Neural progenitor cell (in vitro differentiated cells): ENCODE data around the gene NAGS. TPM values are rescaled to one million over a fixed set of nuclear protein-coding genes. Genes with fewer than 3 reads are reported as not detected.
"Not testable (repeated sequence)": the region's sequence is repeated elsewhere in the genome, so short reads cannot be mapped to it uniquely, and the experiment has no call there.

ENCODE experiments used
- DNase-seq: peaks from one replicate; pipeline ENCODE4 v3.0.0-alpha.2; 2016; ENCODE audit warnings: low spot score
- H2AFZ ChIP-seq: fragments of 200-600 bp; sonication (generic); replicated peaks from 2 replicates; pipeline ENCODE4 v1.6.1; 2016; ENCODE audit warnings: antibody characterized with exemption
- H3F3A ChIP-seq: fragments of 200-600 bp; sonication (generic); 2 replicates; pipeline ENCODE4 v1.6.1; 2016; ENCODE audit warnings: antibody characterized with exemption, low read depth
- H3K27ac ChIP-seq: fragments of 200-600 bp; sonication (generic); 2 replicates; pipeline ENCODE4 v1.5.1; 2016; ENCODE audit warnings: mild to moderate bottlenecking
- H3K27me3 ChIP-seq: fragments of 200-600 bp; sonication (generic); 2 replicates; pipeline ENCODE4 v1.6.1; 2016; ENCODE audit warnings: mild to moderate bottlenecking, moderate library complexity
- H3K36me3 ChIP-seq: fragments of 200-600 bp; sonication (generic); 2 replicates; pipeline ENCODE4 v1.5.1; 2016
- H3K4me1 ChIP-seq: fragments of 200-600 bp; sonication (generic); 2 replicates; pipeline ENCODE4 v1.6.1; 2016; ENCODE audit warnings: mixed run types
- H3K4me2 ChIP-seq: fragments of 200-600 bp; sonication (generic); 2 replicates; pipeline ENCODE4 v1.6.1; 2016
- H3K4me3 ChIP-seq: fragments of 200-600 bp; sonication (generic); 2 replicates; pipeline ENCODE4 v1.5.1; 2016
- H3K79me2 ChIP-seq: fragments of 200-600 bp; sonication (generic); 2 replicates; pipeline ENCODE4 v1.6.1; 2016; ENCODE audit warnings: low read depth
- H3K9ac ChIP-seq: fragments of 200-600 bp; sonication (generic); 2 replicates; pipeline ENCODE4 v1.6.1; 2016
- H3K9me3 ChIP-seq: fragments of 200-600 bp; sonication (generic); 2 replicates; pipeline ENCODE4 v1.5.1; 2016; ENCODE audit warnings: low read depth
- H4K20me1 ChIP-seq: fragments of 200-600 bp; sonication (generic); 2 replicates; pipeline ENCODE4 v1.6.1; 2016; ENCODE audit warnings: low read depth
- H3K27ac Mint-ChIP-seq: 3 replicates; pipeline ENCODE4 v1.8.0; 2021; ENCODE audit warnings: mixed read lengths
- H3K27me3 Mint-ChIP-seq: 2 replicates; pipeline ENCODE4 v1.8.0; 2022; ENCODE audit warnings: low read depth, mild to moderate bottlenecking, inconsistent platforms, moderate library complexity, mixed read lengths; ENCODE audit not compliant: insufficient read depth
- H3K36me3 Mint-ChIP-seq: 3 replicates; pipeline ENCODE4 v1.8.0; 2021; ENCODE audit warnings: mixed read lengths
- H3K4me1 Mint-ChIP-seq: 3 replicates; pipeline ENCODE4 v1.8.0; 2021; ENCODE audit warnings: mixed read lengths
- H3K4me3 Mint-ChIP-seq: 3 replicates; pipeline ENCODE4 v1.8.0; 2021; ENCODE audit warnings: mild to moderate bottlenecking, moderate library complexity, mixed read lengths
- H3K9me3 Mint-ChIP-seq: 3 replicates; pipeline ENCODE4 v1.8.0; 2020; ENCODE audit warnings: mixed read lengths
- CTCF ChIP-seq: fragments of 200-600 bp; sonication (generic); IDR thresholded peaks from 2 replicates; pipeline ENCODE4 v1.5.1; 2017; ENCODE audit warnings: antibody characterized with exemption, mild to moderate bottlenecking
- EZH2 ChIP-seq: fragments of 200-600 bp; sonication (generic); IDR thresholded peaks from 2 replicates; pipeline ENCODE4 v1.6.1; 2017; ENCODE audit warnings: antibody characterized with exemption, mild to moderate bottlenecking, moderate library complexity
- EZH2phosphoT487 ChIP-seq: fragments of 200-600 bp; sonication (generic); IDR thresholded peaks from 2 replicates; pipeline ENCODE4 v1.6.1; 2017; ENCODE audit warnings: antibody characterized with exemption
- total RNA-seq: library from RNA; depleted of rRNA; stranded (reverse); fragments of >200 nt; gene quantifications from 2 replicates; pipeline ENCODE4 v1.2.3, GENCODE V29; 2015; ENCODE audit warnings: low replicate concordance

The NAGS gene
- 1.8 and 2.2 TPM in 2 replicates for total RNA-seq

- H3K4me1 Mint-ChIP-seq: peaks cover 19% of the 10 kb centered on the region
- peaks cover 28% of the 10 kb centered on the region for H3F3A ChIP-seq
- DNase-seq: peak; percentile 63
- no peaks in the 10 kb centered on the region for H3K9me3 ChIP-seq
- H2AFZ ChIP-seq: no peak within 1 kb of the TSS
- peaks cover 50% of the 10 kb centered on the region for H3K27me3 ChIP-seq
- H3K9me3 Mint-ChIP-seq: no peaks in the 10 kb centered on the region
- H3K9ac ChIP-seq: no peak within 1 kb of the TSS
- TF ChIP-seq CTCF: no peak
- peak; percentile 53 for TF ChIP-seq EZH2phosphoT487
- TF ChIP-seq EZH2: no peak
- H3K79me2 ChIP-seq: no peaks in the 10 kb centered on the region
- H3K36me3 Mint-ChIP-seq: no peaks in the 10 kb centered on the region
- H4K20me1 ChIP-seq: peaks cover 23% of the 10 kb centered on the region
- H3K27ac Mint-ChIP-seq: no peak within 1 kb of the TSS
- H3K27ac ChIP-seq: no peak within 1 kb of the TSS
- peak within 1 kb of the TSS; percentile 84 for H3K4me2 ChIP-seq
- peak within 1 kb of the TSS; percentile 71 for H3K4me3 ChIP-seq
- peaks cover 19% of the 10 kb centered on the region for H3K4me1 ChIP-seq
- H3K4me3 Mint-ChIP-seq: peak within 1 kb of the TSS; percentile 77
- H3K36me3 ChIP-seq: no peaks in the 10 kb centered on the region
- H3K27me3 Mint-ChIP-seq: peaks cover 37% of the 10 kb centered on the region
These were observed at the start of gene NAGS for GRCh38 chr17:44004077-44004760. NAGS (plus strand) TSS chr17:44004622; CDS start chr17:44004664, 42 bp downstream.

- no peaks in the 10 kb centered on the region for H3K79me2 ChIP-seq
- no peak overlapping the region for H3K27ac Mint-ChIP-seq
- no peak overlapping the region for H3K27ac ChIP-seq
- no peaks in the 10 kb centered on the region for H3K4me1 ChIP-seq
- H3K36me3 Mint-ChIP-seq: no peaks in the 10 kb centered on the region
- peaks cover 43% of the 10 kb centered on the region for H3K27me3 ChIP-seq
- H3K36me3 ChIP-seq: no peaks in the 10 kb centered on the region
- H3K27me3 Mint-ChIP-seq: peaks cover 43% of the 10 kb centered on the region
- H3K9ac ChIP-seq: no peak overlapping the region
- H3K4me3 ChIP-seq: no peak overlapping the region
- no peaks in the 10 kb centered on the region for H3K9me3 ChIP-seq
- no peaks in the 10 kb centered on the region for H3K9me3 Mint-ChIP-seq
- no peak overlapping the region for H2AFZ ChIP-seq
- DNase-seq: no peak
- no peaks in the 10 kb centered on the region for H4K20me1 ChIP-seq
- TF ChIP-seq EZH2 (no peak), EZH2phosphoT487 (no peak), CTCF (no peak)
- no peak overlapping the region for H3K4me3 Mint-ChIP-seq
- H3F3A ChIP-seq: peaks cover 27% of the 10 kb centered on the region
- H3K4me2 ChIP-seq: no peak overlapping the region
- peaks cover 10% of the 10 kb centered on the region for H3K4me1 Mint-ChIP-seq
These were observed 48.2 kb upstream of the NAGS start for GRCh38 chr17:43956222-43956621.

- no peaks in the 10 kb centered on the region for H4K20me1 ChIP-seq
- Mint-ChIP-seq H3K4me3 (no peak overlapping the region), H3K4me1 (no peaks in the 10 kb centered on the region), H3K9me3 (no peaks in the 10 kb centered on the region), H3K36me3 (no peaks in the 10 kb centered on the region), H3K27me3 (peaks cover 21% of the 10 kb centered on the region), H3K27ac (no peak overlapping the region)
- no peaks in the 10 kb centered on the region for H3K4me1 ChIP-seq
- H3K27ac ChIP-seq: no peak overlapping the region
- TF ChIP-seq EZH2phosphoT487: no peak
- TF ChIP-seq CTCF: no peak
- TF ChIP-seq EZH2: no peak
- no peak overlapping the region for H3K4me2 ChIP-seq
- no peak overlapping the region for H2AFZ ChIP-seq
- H3K36me3 ChIP-seq: no peaks in the 10 kb centered on the region
- no peak overlapping the region for H3K9ac ChIP-seq
- no peak overlapping the region for H3K4me3 ChIP-seq
- DNase-seq: no peak
- H3K79me2 ChIP-seq: no peaks in the 10 kb centered on the region
- H3F3A ChIP-seq: peaks cover 4% of the 10 kb centered on the region
- H3K9me3 ChIP-seq: no peaks in the 10 kb centered on the region
- peaks cover 17% of the 10 kb centered on the region for H3K27me3 ChIP-seq
These were observed 45.6 kb upstream of the NAGS start for GRCh38 chr17:43958748-43959352.

- not testable (repeated sequence) for H3K27ac Mint-ChIP-seq
These were observed 43.1 kb upstream of the NAGS start for GRCh38 chr17:43961292-43961691.

More at GRCh38 chr17:43961292-43961691, 43.1 kb upstream of the NAGS start:
- not testable (repeated sequence) for H3K27ac ChIP-seq, H3K4me2 ChIP-seq, H3K9ac ChIP-seq, H3K27me3 ChIP-seq, H3K4me3 Mint-ChIP-seq, H3K79me2 ChIP-seq, H3K4me1 Mint-ChIP-seq, H3K4me3 ChIP-seq, H3K9me3 ChIP-seq, H2AFZ ChIP-seq, H3K36me3 ChIP-seq, H3F3A ChIP-seq, H4K20me1 ChIP-seq, H3K4me1 ChIP-seq, H3K9me3 Mint-ChIP-seq, H3K36me3 Mint-ChIP-seq, DNase-seq
- peaks cover 11% of the 10 kb centered on the region for H3K27me3 Mint-ChIP-seq
